ENCODE measurements around the gene CCL24. TPM values are rescaled to one million over a fixed set of nuclear protein-coding genes. Genes with fewer than 3 reads are reported as not detected.

CCL24 gene
- total RNA-seq, 4 donors from 2014 or later, result 1.8 to 6.0 (median 2.2) TPM; not detected in 1

- Histone ChIP-seq H3K36me3 (no peaks in the 10 kb centered on the region), H3K27me3 (no peaks in the 10 kb centered on the region), H3K4me3 (no peak overlapping the region), H3K9me3 (no peaks in the 10 kb centered on the region), H3K27ac (no peak overlapping the region), H3K4me1 (no peaks in the 10 kb centered on the region)
- intact Hi-C loops (cut with DNase I; ENCODE audit: low total_unique reads), result no loop called here
- WGBS, 2 donors (ENCODE audit: low coverage in 1 of 2), result 77 to 87% methylated on average over 3 to 5 of the region's 5 CpGs
- TF ChIP-seq EP300 (IDR thresholded peaks at IDR 0.05; ENCODE audit: low read depth) (no peak), CTCF (IDR thresholded peaks at IDR 0.05) (no peak), POLR2AphosphoS5 (IDR thresholded peaks at IDR 0.05) (no peak), POLR2A (IDR thresholded peaks at IDR 0.05) (no peak)
- no peak for DNase-seq
- in situ Hi-C loops (cut with MboI; ENCODE audit: low pct_ligation_motif_present in 1 of 4, low pct_unique_long_range_greater_than_20kb in 1 of 4, low sequenced_read_pairs in 3 of 4), result no loop called here
These were observed 4.9 kb upstream of the CCL24 start for GRCh38 chr7:75818472-75818871.

DNA sequence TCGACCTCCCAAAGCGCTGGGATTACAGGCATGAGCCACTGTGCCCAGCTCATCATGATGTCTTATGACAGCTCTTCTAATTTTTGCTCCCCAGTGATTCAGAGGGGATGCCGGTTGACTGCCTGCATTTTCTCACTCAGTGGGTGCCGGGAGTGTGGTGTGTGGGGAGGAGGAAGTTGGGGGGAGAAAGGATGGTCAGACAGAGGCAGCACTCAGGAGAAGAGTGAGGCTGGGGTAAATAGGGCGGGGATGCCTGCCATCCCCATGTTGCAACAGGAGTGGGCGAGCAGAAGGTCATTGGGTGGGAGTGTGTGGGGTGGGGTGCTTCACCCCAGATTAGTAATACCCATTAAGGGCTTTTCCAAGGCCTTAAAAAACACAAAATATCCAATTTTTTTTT, 3.5 kb upstream of the CCL24 start:
- Histone ChIP-seq H3K9me3 (no peaks in the 10 kb centered on the region), H3K36me3 (no peaks in the 10 kb centered on the region), H3K4me1 (no peaks in the 10 kb centered on the region), H3K27me3 (no peaks in the 10 kb centered on the region), H3K4me3 (no peak overlapping the region), H3K27ac (no peak overlapping the region)
- in situ Hi-C loops (cut with MboI; ENCODE audit: low pct_ligation_motif_present in 1 of 4, low pct_unique_long_range_greater_than_20kb in 1 of 4, low sequenced_read_pairs in 3 of 4) (no loop called here), intact Hi-C loops (cut with DNase I; ENCODE audit: low total_unique reads) (no loop called here)
- 70 to 92% methylated on average over 2 to 6 of the region's 6 CpGs for WGBS, 2 donors (ENCODE audit: low coverage in 1 of 2)
- TF ChIP-seq CTCF (IDR thresholded peaks at IDR 0.05), result no peak
- no peak for TF ChIP-seq POLR2AphosphoS5 (IDR thresholded peaks at IDR 0.05)
- no peak for TF ChIP-seq POLR2A (IDR thresholded peaks at IDR 0.05)
- no peak for TF ChIP-seq EP300 (IDR thresholded peaks at IDR 0.05; ENCODE audit: low read depth)
- no peak for DNase-seq

DNA sequence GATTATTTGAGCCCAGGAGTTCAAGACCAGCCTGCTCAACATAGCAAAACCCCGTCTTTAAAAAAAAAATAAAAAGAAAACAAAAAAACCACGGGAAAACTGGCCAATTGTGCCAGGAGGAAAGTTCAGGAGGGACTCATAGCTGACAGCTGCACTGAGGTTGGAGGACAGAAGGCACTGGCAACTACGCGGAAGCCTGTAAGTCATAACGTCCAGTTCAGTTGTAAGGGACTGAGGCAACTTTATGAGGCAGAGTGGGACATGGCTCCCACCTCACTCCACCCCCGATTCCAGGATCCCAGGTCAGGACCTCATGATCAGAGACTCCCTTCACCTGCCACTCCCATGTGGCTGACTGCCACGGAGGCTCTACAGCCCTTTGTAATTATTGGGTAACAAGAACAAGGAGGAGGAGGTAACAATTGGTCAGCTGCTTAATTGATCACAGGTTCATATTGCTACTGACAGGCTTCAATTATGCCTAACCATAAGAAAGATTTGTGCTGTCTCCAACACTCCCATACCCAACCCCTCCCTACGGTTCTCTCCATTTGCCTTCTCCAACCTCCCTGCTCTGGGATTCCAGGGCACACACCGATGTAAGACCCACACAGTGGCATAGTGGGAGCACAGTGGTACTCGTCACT, 1.9 kb upstream of the CCL24 start:
- Histone ChIP-seq H3K36me3 (no peaks in the 10 kb centered on the region), H3K27ac (no peak overlapping the region), H3K4me1 (no peaks in the 10 kb centered on the region), H3K27me3 (no peaks in the 10 kb centered on the region), H3K9me3 (no peaks in the 10 kb centered on the region), H3K4me3 (no peak overlapping the region)
- no peak for DNase-seq
- in situ Hi-C loops (cut with MboI; ENCODE audit: low pct_ligation_motif_present in 1 of 4, low pct_unique_long_range_greater_than_20kb in 1 of 4, low sequenced_read_pairs in 3 of 4), result no loop called here
- 27 to 71% methylated on average over 2 to 10 of the region's 10 CpGs for WGBS, 2 donors (ENCODE audit: low coverage in 1 of 2)
- TF ChIP-seq CTCF (IDR thresholded peaks at IDR 0.05), result no peak
- TF ChIP-seq POLR2A (IDR thresholded peaks at IDR 0.05), result no peak
- no peak for TF ChIP-seq EP300 (IDR thresholded peaks at IDR 0.05; ENCODE audit: low read depth)
- no peak for TF ChIP-seq POLR2AphosphoS5 (IDR thresholded peaks at IDR 0.05)
- intact Hi-C loops (cut with DNase I; ENCODE audit: low total_unique reads), result no loop called here

GRCh38 chr7:75814407-75814947, 871 bp upstream of the CCL24 start:
- no peak for DNase-seq
- intact Hi-C loops (cut with DNase I; ENCODE audit: low total_unique reads) (no loop called here), in situ Hi-C loops (cut with MboI; ENCODE audit: low pct_ligation_motif_present in 1 of 4, low pct_unique_long_range_greater_than_20kb in 1 of 4, low sequenced_read_pairs in 3 of 4) (no loop called here)
- Histone ChIP-seq H3K4me1 (no peaks in the 10 kb centered on the region), H3K36me3 (no peaks in the 10 kb centered on the region), H3K4me3 (no peak overlapping the region), H3K9me3 (no peaks in the 10 kb centered on the region), H3K27ac (no peak overlapping the region), H3K27me3 (no peaks in the 10 kb centered on the region)
- no peak for TF ChIP-seq POLR2A (IDR thresholded peaks at IDR 0.05)
- TF ChIP-seq CTCF (IDR thresholded peaks at IDR 0.05), result no peak
- TF ChIP-seq POLR2AphosphoS5 (IDR thresholded peaks at IDR 0.05), result no peak
- no peak for TF ChIP-seq EP300 (IDR thresholded peaks at IDR 0.05; ENCODE audit: low read depth)
- WGBS, 2 donors (ENCODE audit: low coverage in 1 of 2), result 67 to 84% methylated on average over 1 to 13 of the region's 13 CpGs

Data from transverse colon (tissue), 4 donors.